A673 (cell line): ENCODE data around the gene LDB2.

ENCODE experiments used
- EZH2 ChIP-seq: fragments of 200-600 bp; sonication (generic); IDR thresholded peaks from 2 replicates; pipeline ENCODE4 v1.6.1; 2017; ENCODE audit warnings: borderline replicate concordance, low read depth, mild to moderate bottlenecking, mixed read lengths, antibody characterized with exemption, low read length; ENCODE audit not compliant: poor library complexity, severe bottlenecking
- TF ChIP-seq, protein P1 (sequence below): fragments of 300-800, 200-600 bp; sonication (generic); conservative IDR thresholded peaks from 2 replicates; pipeline ENCODE4 v1.5.1; 2017; ENCODE audit warnings: low read depth, mild to moderate bottlenecking, antibody characterized with exemption, low read length, moderate library complexity, mixed read lengths

DNA sequence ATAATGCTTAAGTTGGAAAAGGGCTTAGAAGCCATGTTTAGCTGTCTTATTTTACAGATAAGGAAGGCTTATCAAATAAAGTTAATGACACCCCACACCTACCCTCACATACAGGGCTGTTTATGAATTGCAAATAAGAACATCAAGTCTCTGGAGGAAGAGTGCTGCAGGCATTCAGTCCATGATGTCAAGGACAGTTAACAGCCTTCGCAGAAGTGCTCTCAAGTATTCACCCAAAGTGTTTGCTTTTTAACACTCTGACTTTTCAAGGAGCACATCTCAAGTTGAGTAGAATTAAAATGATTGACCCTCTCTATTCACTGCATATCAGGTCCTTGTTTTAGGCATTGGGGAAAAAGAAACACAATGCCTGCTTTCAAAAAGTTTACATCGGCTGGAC is 328.7 kb downstream of the LDB2 start:
- no peak for TF ChIP-seq EZH2
- TF ChIP-seq, protein P1, sequence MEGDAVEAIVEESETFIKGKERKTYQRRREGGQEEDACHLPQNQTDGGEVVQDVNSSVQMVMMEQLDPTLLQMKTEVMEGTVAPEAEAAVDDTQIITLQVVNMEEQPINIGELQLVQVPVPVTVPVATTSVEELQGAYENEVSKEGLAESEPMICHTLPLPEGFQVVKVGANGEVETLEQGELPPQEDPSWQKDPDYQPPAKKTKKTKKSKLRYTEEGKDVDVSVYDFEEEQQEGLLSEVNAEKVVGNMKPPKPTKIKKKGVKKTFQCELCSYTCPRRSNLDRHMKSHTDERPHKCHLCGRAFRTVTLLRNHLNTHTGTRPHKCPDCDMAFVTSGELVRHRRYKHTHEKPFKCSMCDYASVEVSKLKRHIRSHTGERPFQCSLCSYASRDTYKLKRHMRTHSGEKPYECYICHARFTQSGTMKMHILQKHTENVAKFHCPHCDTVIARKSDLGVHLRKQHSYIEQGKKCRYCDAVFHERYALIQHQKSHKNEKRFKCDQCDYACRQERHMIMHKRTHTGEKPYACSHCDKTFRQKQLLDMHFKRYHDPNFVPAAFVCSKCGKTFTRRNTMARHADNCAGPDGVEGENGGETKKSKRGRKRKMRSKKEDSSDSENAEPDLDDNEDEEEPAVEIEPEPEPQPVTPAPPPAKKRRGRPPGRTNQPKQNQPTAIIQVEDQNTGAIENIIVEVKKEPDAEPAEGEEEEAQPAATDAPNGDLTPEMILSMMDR = no peak
